NCI-H460 (cell line): ENCODE results near the gene FLNA. TPM values are rescaled to one million over a fixed set of nuclear protein-coding genes. Genes with fewer than 3 reads are reported as not detected.
A peak's percentile ranks its signal among the peaks of the same experiment; 100 is the strongest.
"Not testable (repeated sequence)": the region's sequence is repeated elsewhere in the genome, so short reads cannot be mapped to it uniquely, and the experiment has no call there.

ENCODE experiments used
- DNase-seq: peaks from one replicate; pipeline ENCODE4 v3.0.0-alpha.2; 2016; ENCODE audit warnings: low read depth; ENCODE audit errors: extremely low read depth
- total RNA-seq: library from RNA; depleted of rRNA; stranded (reverse); fragments of >200 nt; shearing (Covaris generic); gene quantifications from 2 replicates; pipeline ENCODE4 v1.2.3, GENCODE V29; 2014

The FLNA gene
- total RNA-seq, 1 experiment from 2014 or later = 901 TPM

GRCh38 chrX:154398668-154399526 is 24.5 kb upstream of the FLNA start:
- DNase-seq = peak; percentile 72

- peak; percentile 97 for DNase-seq
Observed at GRCh38 chrX:154397888-154398667, 23.6 kb upstream of the FLNA start, which contains the start of gene RPL10. Gene RPL10 (plus strand): TSS chrX:154398377. CDS start chrX:154398520, 143 bp downstream.

DNA sequence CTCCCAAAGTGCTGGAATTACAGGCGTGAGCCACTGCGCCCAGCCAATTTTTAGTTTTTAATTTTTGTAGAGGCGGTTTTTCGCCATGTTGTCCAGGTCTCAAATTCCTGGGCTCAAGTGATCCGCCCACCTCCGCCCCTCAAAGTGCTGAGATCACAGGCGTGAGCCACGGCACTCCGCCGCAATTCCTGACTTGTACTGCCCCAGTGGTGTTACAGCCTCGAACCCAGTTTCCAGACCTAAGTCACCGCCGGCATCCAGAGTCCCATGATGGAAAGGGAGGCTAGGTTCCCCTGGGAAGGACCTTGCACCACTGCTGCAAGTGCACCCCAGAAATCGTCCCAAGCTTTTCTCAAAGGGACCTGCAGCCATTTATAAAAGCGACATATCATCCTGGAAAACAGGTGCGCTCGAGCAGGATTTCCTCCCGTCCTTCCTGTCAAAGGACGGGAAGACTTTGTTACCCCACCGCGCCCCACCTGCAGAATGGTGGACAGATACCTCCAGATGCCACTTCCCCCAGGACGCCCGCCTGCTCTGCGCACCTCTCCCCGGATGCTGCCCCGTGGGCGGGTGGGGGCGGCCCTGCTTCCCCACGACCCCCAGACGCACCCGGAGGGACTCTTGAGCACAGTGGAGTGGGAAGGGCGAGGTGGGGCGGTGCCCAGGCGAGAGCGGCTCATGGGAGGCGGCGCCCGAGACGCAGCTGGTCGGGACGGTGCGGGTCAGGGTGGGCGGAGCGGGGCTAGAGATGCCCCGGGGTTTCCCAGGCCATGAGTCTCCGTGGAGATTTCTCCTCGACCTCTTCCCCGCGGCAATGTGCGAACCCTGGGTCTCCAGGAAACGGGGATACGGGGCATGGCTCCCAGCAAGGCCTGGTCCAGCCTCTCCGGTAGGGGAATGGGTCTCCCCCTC is 22.8 kb upstream of the FLNA start:
- DNase-seq = peak; percentile 72

- not testable (repeated sequence) for DNase-seq
Observed at GRCh38 chrX:154396363-154396762, 21.9 kb upstream of the FLNA start.

DNA sequence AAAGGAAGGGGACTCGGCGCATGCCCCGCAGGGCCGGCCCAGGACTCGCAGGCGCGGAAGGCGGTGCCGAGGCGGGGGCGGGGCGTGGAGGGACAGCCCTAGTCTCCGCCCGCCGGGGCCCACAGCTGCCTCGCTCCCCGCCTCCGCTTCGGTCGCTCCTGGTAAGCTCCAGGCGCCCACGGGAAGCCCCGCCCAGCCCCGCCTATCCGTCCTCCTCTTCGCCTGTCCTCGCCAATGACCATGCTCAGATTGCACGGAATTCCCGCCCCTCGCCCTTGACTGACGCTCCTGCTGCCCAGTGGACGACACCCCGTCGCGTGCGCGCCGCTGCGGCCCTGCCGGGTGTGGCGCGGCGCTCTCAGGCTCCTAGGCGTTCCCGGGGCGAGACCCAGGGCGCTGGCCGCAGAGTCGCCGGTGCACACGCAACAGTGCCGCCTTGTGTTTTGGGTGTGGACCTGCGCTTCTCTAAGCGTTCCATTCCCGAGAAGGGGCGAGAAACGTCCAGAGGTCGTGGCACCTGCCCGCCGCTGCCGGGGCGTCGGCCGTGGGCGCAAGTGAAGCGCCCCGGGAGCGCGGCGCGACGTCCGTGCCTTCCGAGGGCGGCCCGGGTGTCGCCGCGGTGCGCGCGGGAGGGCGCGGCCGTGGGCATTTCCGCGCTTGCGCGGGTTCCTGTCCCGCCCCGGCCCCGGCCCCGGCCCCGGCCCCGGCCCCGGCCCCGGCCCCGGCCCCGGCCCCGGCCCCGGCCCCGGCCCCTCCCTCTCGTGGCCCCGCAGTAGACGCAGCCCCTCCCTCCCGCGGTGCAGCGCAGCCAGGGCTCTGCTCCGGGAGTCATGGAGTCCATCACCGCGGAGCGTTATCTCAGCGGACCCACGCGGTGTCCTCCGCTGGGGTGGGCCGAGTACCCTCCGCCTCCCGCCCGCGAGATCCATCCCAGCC is 15.6 kb upstream of the FLNA start:
- not testable (repeated sequence) for DNase-seq

GRCh38 chrX:154388649-154389048 is 14.2 kb upstream of the FLNA start:
- DNase-seq = not testable (repeated sequence)

DNA sequence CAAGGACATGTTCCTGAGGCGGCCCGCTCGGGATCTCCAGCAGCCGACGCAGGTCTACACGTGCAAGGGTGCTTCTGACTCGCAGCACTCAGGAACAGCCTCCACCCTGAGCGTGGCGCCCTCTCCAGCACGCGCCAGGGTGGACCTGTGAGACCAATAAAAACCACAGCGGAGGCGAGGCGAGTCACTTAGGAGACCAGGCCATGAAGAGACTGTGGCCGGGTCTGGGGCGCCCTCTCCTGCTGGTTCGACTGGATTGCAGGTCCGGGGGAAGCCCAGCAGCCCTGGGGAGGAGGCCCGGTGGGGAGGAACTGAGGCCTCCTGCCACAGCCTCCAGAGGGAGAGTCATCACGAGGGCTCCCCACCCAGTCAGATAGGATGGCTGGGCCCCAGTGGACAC is 13.7 kb upstream of the FLNA start:
- DNase-seq = not testable (repeated sequence)

- DNase-seq = no peak
Observed at GRCh38 chrX:154384284-154384892, 10.0 kb upstream of the FLNA start.

DNA sequence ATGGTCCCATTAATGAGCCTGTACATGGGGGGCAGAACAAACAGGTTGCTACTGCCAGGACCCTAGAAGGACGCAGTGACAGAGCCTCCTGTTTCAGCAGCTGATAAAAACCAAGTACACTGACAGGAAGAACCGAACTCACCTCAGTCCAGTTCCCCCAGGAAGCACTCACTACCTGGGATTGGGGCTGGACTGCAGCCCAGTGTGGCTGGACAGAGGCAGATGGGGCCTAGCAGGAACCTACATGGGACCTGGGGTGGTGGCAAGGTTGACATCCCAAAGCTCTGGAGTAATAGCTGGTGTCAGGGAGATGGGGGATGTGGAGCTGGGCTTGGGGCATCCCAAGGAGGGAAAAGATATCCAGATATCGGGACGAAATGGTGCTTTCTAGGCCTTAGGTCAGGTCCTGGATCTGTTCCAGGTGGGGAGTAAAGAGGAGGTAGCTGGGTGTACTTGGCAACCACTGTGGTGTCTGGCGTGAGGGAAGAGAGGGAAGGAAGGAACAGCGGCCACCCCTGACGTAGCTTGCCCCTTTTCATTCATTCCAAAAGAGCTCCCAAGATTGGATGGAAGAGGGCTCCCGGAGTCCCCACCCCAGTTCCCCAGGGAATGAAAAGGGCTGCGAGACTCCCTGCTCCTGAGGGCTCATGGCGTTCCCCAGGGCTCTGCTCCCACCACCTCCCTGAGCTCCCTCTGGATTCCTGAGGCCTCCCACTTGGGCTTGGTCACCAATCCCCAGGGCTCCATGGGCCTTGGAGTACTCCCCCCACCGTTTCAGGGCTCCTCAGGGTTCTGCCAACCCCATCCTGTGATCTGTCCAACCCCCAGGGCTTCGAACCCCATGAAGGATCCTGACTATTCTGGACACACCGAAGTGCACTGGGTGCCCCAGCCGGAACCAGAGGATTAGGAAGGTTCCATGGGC is 9.2 kb upstream of the FLNA start:
- no peak for DNase-seq

DNA sequence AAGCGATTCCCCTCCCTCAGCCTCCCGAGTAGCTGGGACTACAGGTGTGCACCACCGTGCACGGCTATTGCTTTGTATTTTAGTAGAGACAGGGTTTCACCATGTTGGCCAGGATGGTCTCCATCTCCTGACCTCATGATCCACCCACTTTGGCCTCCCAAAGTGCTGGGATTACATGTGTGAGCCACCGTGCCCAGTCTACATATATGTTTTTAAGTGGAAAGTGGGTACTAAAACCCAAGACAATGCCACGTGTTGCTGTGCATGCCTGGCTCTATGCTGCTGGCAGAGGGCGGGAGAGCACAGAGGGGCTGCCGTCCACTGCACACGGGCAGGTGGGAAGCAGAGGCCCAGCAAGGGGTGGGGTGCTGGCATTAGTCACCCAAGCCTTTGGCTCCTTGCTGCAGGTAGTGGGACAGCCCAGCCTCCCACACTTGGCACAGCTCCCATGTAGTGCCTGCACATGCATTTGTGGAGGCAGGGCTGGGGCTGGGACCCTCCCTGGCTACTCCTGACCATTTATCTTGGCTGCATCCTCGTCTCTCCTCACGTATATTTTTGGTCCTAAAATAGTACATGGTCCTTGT is 8.1 kb upstream of the FLNA start:
- DNase-seq = no peak

DNA sequence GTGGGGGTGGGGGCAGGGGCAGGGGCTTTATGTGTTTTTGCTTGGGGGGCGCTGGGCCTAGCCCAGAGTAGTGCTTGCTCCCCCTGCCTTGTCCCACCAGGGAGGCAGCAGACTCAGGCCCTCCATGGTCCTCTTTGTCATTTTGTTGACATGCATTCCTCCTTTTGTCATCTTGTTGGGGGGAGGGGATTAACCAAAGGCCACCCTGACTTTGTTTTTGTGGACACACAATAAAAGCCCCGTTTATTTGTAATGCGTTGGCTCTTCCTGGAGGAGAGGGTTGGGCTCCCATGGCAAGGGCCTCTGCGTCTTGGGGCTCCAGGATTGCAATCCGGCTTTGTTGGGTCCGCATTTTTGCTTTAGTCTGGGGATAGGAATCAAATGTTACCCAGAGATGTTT is 6.8 kb upstream of the FLNA start:
- DNase-seq = no peak

- DNase-seq = no peak
Observed at GRCh38 chrX:154380787-154381186, 6.4 kb upstream of the FLNA start.

GRCh38 chrX:154380153-154380552 is 5.7 kb upstream of the FLNA start:
- DNase-seq = no peak

DNA sequence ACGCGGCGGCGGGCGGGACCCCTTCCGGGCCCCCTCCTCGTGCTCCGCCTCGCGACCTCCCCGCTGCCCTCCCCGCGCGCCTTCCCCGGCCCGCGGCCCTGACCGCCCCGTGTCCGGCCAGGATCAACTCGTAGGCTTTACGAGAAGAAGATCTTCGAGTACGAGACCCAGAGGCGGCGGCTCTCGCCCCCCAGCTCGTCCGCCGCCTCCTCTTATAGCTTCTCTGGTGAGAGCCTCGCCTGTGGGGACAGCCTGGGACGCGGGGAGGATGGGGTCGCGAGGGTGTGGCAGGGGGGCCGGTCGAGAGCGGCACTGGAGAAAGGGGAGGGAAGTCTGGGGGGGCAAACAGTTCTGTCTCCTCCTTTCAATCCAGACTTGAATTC is 5.1 kb upstream of the FLNA start:
- no peak for DNase-seq

DNA sequence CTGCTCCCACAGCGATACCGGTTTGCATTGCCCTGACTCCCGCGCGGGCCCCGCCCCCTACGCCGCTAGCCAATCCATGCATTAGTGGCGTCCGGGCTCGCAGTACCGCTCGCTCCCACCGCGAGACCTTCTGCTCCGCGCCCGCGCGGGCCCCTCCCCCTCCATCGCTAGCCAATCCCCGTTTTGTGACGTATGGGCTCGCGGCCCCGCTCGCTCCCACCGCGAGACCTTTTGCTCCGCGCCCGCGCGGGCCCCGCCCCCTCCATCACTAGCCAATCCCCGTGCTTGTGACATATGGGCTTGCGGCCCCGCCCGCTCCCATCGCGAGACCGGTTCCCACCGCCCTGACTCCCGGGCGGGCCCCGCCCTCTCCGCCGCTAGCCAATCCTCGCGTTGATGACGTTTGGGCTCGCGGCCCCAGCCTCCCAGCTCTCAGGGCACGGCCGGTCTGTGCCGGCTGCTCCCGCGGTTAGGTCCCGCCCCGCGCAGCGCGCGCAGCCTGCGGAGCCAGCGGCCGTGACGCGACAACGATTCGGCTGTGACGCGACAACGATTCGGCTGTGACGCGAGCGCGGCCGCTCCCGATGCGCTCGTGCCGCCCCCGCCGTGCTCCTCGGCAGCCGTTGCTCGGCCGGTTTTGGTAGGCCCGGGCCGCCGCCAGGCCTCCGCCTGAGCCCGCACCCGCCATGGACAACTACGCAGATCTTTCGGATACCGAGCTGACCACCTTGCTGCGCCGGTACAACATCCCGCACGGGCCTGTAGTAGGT is 4.5 kb upstream of the FLNA start, which contains the start of gene EMD:
TSS of gene EMD (plus strand) at position 497 of the 770 bp plus-strand sequence. CDS start at position 687, 190 bp downstream.
- DNase-seq = peak; percentile 98

DNA sequence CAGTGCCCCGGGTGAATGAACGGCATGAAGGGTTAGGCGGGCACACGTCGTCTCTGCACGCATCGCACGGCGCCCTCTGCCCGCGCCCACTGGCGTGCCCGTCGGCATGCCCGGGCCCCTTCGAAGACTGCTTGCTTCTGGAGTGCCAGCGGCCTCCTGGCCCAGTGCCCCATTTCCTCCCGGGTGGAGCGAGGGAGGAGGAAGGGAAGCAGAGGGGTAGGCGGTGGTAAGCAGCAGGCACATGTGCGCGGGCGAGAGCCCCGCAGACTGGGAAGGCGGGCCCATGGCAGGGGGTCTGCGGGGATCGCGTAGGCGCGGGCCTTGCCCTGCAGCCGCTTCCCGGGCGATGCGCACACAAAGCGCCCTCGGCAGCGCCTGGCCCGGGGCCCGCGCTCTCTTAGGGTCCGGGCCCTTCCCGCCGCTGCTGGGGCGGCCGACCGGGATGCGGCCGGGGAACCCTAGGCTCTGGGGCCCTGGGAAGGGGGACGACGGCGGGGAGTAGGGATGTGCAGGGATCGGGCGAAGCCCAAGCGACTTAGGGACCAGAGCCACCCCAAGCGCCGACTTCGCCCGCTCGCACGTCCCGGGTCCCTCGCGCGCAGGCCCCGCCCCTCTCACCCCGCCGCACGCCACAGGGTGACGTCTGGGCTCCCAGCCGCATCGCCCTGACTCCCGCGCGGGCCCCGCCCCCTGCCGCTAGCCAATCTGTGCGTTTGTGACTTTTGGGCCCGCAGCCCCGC is 3.8 kb upstream of the FLNA start:
- no peak for DNase-seq
